Measurements from ENCODE around the gene ANKH.

Gene ANKH

DNA sequence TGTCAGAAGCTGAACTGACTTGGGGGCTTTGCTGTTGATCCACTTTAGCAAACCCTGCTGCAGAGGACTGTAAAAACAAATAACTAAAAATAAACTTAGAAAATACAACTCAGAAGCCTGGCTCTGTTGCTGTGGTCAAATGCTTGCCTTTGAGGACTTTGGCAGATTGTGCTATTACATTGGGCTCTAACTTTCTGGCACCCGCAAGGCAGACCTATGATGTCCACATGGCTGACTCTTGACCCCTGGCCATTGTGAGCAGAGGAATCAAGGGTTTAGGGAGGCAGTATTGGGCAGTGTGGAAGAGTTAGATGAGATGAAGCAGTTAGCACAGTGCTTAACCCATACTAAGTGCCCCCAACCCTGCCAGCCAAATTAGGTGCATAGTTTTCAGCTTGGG, 173.1 kb downstream of the ANKH start:
- Histone ChIP-seq H3K27me3 (ENCODE audit: insufficient read depth, low read length, poor library complexity, severe bottlenecking) (no peaks in the 10 kb centered on the region), H3K9me3 (ENCODE audit: insufficient read depth, low read depth, low read length) (no peaks in the 10 kb centered on the region), H3K4me3 (ENCODE audit: low read length, poor library complexity, severe bottlenecking) (no peak overlapping the region), H3K79me2 (ENCODE audit: insufficient read depth, low read length) (peaks cover 3% of the 10 kb centered on the region; the same call in 1 of the 2 replicates), H2AFZ (ENCODE audit: low read length) (no peak overlapping the region), H3K36me3 (ENCODE audit: insufficient read depth, low read length) (peaks cover 66% of the 10 kb centered on the region; the same call in 1 of the 2 replicates), H3F3A (ENCODE audit: low read depth) (no peaks in the 10 kb centered on the region), H3K4me1 (ENCODE audit: insufficient read depth, low read length, poor library complexity, severe bottlenecking) (peaks cover 7% of the 10 kb centered on the region), H4K20me1 (ENCODE audit: insufficient read depth, low read length, poor library complexity, severe bottlenecking) (no peaks in the 10 kb centered on the region), H3K9ac (ENCODE audit: low read depth, low read length, poor library complexity, severe bottlenecking) (no peak overlapping the region), H3K9me2 (replicated peaks; ENCODE audit: low read depth, low read length) (no peaks in the 10 kb centered on the region), H3K4me2 (ENCODE audit: low read depth, low read length, poor library complexity, severe bottlenecking) (no peak overlapping the region)
- TF ChIP-seq EZH2phosphoT487 (IDR thresholded peaks at IDR 0.05; ENCODE audit: borderline replicate concordance): no peak
- TF ChIP-seq, protein P1, sequence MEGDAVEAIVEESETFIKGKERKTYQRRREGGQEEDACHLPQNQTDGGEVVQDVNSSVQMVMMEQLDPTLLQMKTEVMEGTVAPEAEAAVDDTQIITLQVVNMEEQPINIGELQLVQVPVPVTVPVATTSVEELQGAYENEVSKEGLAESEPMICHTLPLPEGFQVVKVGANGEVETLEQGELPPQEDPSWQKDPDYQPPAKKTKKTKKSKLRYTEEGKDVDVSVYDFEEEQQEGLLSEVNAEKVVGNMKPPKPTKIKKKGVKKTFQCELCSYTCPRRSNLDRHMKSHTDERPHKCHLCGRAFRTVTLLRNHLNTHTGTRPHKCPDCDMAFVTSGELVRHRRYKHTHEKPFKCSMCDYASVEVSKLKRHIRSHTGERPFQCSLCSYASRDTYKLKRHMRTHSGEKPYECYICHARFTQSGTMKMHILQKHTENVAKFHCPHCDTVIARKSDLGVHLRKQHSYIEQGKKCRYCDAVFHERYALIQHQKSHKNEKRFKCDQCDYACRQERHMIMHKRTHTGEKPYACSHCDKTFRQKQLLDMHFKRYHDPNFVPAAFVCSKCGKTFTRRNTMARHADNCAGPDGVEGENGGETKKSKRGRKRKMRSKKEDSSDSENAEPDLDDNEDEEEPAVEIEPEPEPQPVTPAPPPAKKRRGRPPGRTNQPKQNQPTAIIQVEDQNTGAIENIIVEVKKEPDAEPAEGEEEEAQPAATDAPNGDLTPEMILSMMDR (conservative IDR thresholded peaks at IDR 0.05; ENCODE audit: low read length): no peak

DNA sequence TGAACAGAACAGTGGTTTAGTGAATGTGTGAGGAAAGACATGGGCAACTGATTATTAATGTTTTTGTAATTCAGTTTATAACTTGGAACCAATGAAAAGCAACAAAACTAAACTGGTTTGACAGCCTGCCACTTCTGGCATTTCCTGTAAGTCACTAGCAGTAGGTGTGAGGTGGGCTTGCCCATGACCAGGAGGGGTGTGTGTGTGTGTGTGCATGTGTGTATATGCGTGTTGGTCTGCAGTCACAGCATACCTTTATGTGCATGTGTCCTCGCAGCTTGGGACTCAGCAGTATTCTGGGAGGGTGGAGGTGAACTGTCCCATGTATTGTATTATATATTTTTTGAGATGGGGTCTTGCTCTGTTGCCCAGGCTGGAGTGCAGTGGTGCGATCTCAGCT, 174.7 kb downstream of the ANKH start:
- no peaks in the 10 kb centered on the region for H3F3A ChIP-seq (ENCODE audit: low read depth)
- H3K4me1 ChIP-seq (ENCODE audit: insufficient read depth, low read length, poor library complexity, severe bottlenecking): peaks cover 7% of the 10 kb centered on the region
- H4K20me1 ChIP-seq (ENCODE audit: insufficient read depth, low read length, poor library complexity, severe bottlenecking): no peaks in the 10 kb centered on the region
- H3K4me2 ChIP-seq (ENCODE audit: low read depth, low read length, poor library complexity, severe bottlenecking): no peak overlapping the region
- TF ChIP-seq EZH2phosphoT487 (IDR thresholded peaks at IDR 0.05; ENCODE audit: borderline replicate concordance): no peak
- TF ChIP-seq, protein P1 (conservative IDR thresholded peaks at IDR 0.05; ENCODE audit: low read length): no peak
- no peaks in the 10 kb centered on the region for H3K9me2 ChIP-seq (replicated peaks; ENCODE audit: low read depth, low read length)
- no peaks in the 10 kb centered on the region for H3K27me3 ChIP-seq (ENCODE audit: insufficient read depth, low read length, poor library complexity, severe bottlenecking)
- no peak overlapping the region for H3K4me3 ChIP-seq (ENCODE audit: low read length, poor library complexity, severe bottlenecking)
- no peaks in the 10 kb centered on the region for H3K79me2 ChIP-seq (ENCODE audit: insufficient read depth, low read length)
- no peaks in the 10 kb centered on the region for H3K9me3 ChIP-seq (ENCODE audit: insufficient read depth, low read depth, low read length)
- H3K9ac ChIP-seq (ENCODE audit: low read depth, low read length, poor library complexity, severe bottlenecking): no peak overlapping the region
- H2AFZ ChIP-seq (ENCODE audit: low read length): no peak overlapping the region
- H3K36me3 ChIP-seq (ENCODE audit: insufficient read depth, low read length): peaks cover 74% of the 10 kb centered on the region; the same call in 1 of the 2 replicates

DNA sequence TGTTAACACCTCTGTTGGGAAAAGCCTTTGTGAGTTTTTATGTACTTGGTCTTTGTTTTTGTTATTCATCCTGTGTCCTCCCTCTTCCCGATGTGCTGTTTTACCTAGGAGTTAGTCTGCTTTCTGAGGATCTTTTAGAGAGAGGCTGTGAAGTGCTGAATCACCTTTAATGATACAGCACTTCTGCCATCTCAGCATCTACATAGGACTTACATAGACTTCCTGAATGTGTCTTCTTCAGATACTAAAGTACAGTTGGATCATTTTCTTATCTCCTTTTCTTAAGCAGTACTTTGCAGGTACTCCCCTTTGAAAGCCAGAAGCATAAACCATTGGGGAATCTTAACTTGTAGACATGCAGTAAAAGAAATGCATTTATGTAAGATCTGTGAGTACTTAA, 175.5 kb downstream of the ANKH start:
- no peaks in the 10 kb centered on the region for H3K27me3 ChIP-seq (ENCODE audit: insufficient read depth, low read length, poor library complexity, severe bottlenecking)
- TF ChIP-seq EZH2phosphoT487 (IDR thresholded peaks at IDR 0.05; ENCODE audit: borderline replicate concordance): no peak
- TF ChIP-seq, protein P1 (conservative IDR thresholded peaks at IDR 0.05; ENCODE audit: low read length): no peak
- H3K9ac ChIP-seq (ENCODE audit: low read depth, low read length, poor library complexity, severe bottlenecking): no peak overlapping the region
- no peak overlapping the region for H3K4me2 ChIP-seq (ENCODE audit: low read depth, low read length, poor library complexity, severe bottlenecking)
- H3K9me2 ChIP-seq (replicated peaks; ENCODE audit: low read depth, low read length): no peaks in the 10 kb centered on the region
- H2AFZ ChIP-seq (ENCODE audit: low read length): no peak overlapping the region
- no peaks in the 10 kb centered on the region for H3F3A ChIP-seq (ENCODE audit: low read depth)
- H3K9me3 ChIP-seq (ENCODE audit: insufficient read depth, low read depth, low read length): no peaks in the 10 kb centered on the region
- no peaks in the 10 kb centered on the region for H4K20me1 ChIP-seq (ENCODE audit: insufficient read depth, low read length, poor library complexity, severe bottlenecking)
- no peak overlapping the region for H3K4me3 ChIP-seq (ENCODE audit: low read length, poor library complexity, severe bottlenecking)
- H3K4me1 ChIP-seq (ENCODE audit: insufficient read depth, low read length, poor library complexity, severe bottlenecking): peaks cover 5% of the 10 kb centered on the region
- H3K79me2 ChIP-seq (ENCODE audit: insufficient read depth, low read length): no peaks in the 10 kb centered on the region
- H3K36me3 ChIP-seq (ENCODE audit: insufficient read depth, low read length): peaks cover 82% of the 10 kb centered on the region
